HepG2 (cell line): ENCODE data around the gene CSTPP1. TPM values are rescaled to one million over a fixed set of nuclear protein-coding genes. Genes with fewer than 3 reads are reported as not detected.
"Not testable (repeated sequence)": the region's sequence is repeated elsewhere in the genome, so short reads cannot be mapped to it uniquely, and the experiment has no call there.

Experiments used
- ATAC-seq: fragments of 200-7000 bp; cut with Tn5 transposase; 3 replicates; pipeline ENCODE4 v1.9.1; 2020; ENCODE audit warnings: mild to moderate bottlenecking, moderate library complexity
- BruUV-seq: library from RNA; stranded (reverse); fragments of 400-500 nt; replicated peaks from 2 replicates; lab custom pipeline; 2021; lab: Mats Ljungman, UMichigan
- CTCF ChIA-PET: fragments of 300-600 bp; formaldehyde crosslinking; extraction: SDS; loops from one replicate; lab custom pipeline; 2021; ENCODE audit warnings: low total read pairs, inconsistent platforms, low intra/inter-chr PET ratio; lab: Yijun Ruan, JAX
- POLR2A ChIA-PET: fragments of 350-600 bp; sonication (Branson Sonifier 250); formaldehyde crosslinking; loops from one replicate; lab custom pipeline; 2020; ENCODE audit warnings: antibody characterized with exemption, inconsistent platforms; lab: Yijun Ruan, JAX
- DNase-seq: peaks from one replicate; pipeline ENCODE4 v3.0.0-alpha.2; 2015; ENCODE audit warnings: low spot score
- FAIRE-seq: peaks from 3 replicates; lab custom pipeline; 2011; peaks lifted over from hg19 to GRCh38; lab: Jason Lieb, UNC
- H2AFZ ChIP-seq: one replicate; pipeline ENCODE4 v1.6.1; 2011; ENCODE audit warnings: low read length, inconsistent platforms
- H3K27ac ChIP-seq: fragments of 300-600 bp; 3 replicates; pipeline ENCODE4 v1.8.0; 2011; ENCODE audit warnings: mixed run types, mild to moderate bottlenecking, mixed read lengths, low read length, inconsistent platforms; ENCODE audit not compliant: insufficient read depth; ENCODE audit errors: extremely low read length
- H3K27me3 ChIP-seq, 2 experiments: fragments of 200-600 bp in 1 of 2; 2 replicates in 1 of 2; 3 replicates in 1 of 2; pipeline versions ENCODE4 v1.6.0 to v1.8.0; 2011; ENCODE audit warnings: low read length in 2 of 2, mild to moderate bottlenecking in 2 of 2, moderate library complexity in 2 of 2, inconsistent platforms in 1 of 2; ENCODE audit not compliant: insufficient read depth in 2 of 2, control insufficient read depth in 1 of 2
- H3K36me3 ChIP-seq, 2 experiments: fragments of 200-600 bp in 1 of 2; replicated peaks in 1 of 2; 2 replicates in 1 of 2; 3 replicates in 1 of 2; pipeline versions ENCODE4 v1.5.1 to v1.8.0; 2011; ENCODE audit warnings: low read length in 2 of 2, inconsistent platforms in 1 of 2; ENCODE audit not compliant: insufficient read depth in 2 of 2, control insufficient read depth in 1 of 2
- H3K4me1 ChIP-seq: 2 replicates; pipeline ENCODE4 v1.5.1; 2012; ENCODE audit warnings: low read length, inconsistent platforms; ENCODE audit not compliant: insufficient read depth
- H3K4me2 ChIP-seq: 2 replicates; pipeline ENCODE4 v1.6.0; 2011; ENCODE audit warnings: low read depth, low read length, inconsistent platforms
- H3K4me3 ChIP-seq, 3 experiments: fragments of 200-600 bp in 1 of 3; sonication (generic), shearing (Covaris generic) in 1 of 3; replicated peaks in 1 of 3; 2 replicates each; pipeline ENCODE4 v1.5.1; 2011 to 2016; ENCODE audit warnings: low read length in 3 of 3, inconsistent platforms in 2 of 3, low read depth in 2 of 3, mild to moderate bottlenecking in 2 of 3, control low read depth in 1 of 3, mixed read lengths in 1 of 3; ENCODE audit not compliant: insufficient read depth in 1 of 3
- H3K79me2 ChIP-seq: one replicate; pipeline ENCODE4 v1.6.1; 2011; ENCODE audit warnings: low read length, inconsistent platforms; ENCODE audit not compliant: insufficient read depth
- H3K9ac ChIP-seq: 2 replicates; pipeline ENCODE4 v1.6.0; 2011; ENCODE audit warnings: mild to moderate bottlenecking, low read depth, low read length, inconsistent platforms; ENCODE audit not compliant: insufficient read depth
- H3K9me3 ChIP-seq: 2 replicates; pipeline ENCODE4 v1.5.1; 2012; ENCODE audit warnings: mild to moderate bottlenecking, low read length
- H4K20me1 ChIP-seq: 2 replicates; pipeline ENCODE4 v1.6.0; 2011; ENCODE audit warnings: inconsistent platforms, mild to moderate bottlenecking, low read length, moderate library complexity; ENCODE audit not compliant: insufficient read depth
- CEBPG ChIP-seq: IDR thresholded peaks from 2 replicates; pipeline ENCODE4 v1.6.1; 2016
- NFE2L1 ChIP-seq: sonication (generic); formaldehyde crosslinking; IDR thresholded peaks from 2 replicates; pipeline ENCODE4 v1.4.0; 2020; ENCODE audit warnings: missing genetic modification reagents, mild to moderate bottlenecking, borderline replicate concordance
- RARA ChIP-seq: IDR thresholded peaks from 2 replicates; pipeline ENCODE4 v1.6.1; 2016; ENCODE audit warnings: missing genetic modification reagents, missing compliant biosample characterization
- RBM22 ChIP-seq: fragments of 200-400 bp; formaldehyde crosslinking; optimal IDR thresholded peaks from 2 replicates; pipeline ENCODE3; 2017; ENCODE audit warnings: mild to moderate bottlenecking, low read length, moderate library complexity
- SKI ChIP-seq: fragments of 450-650 bp; IDR thresholded peaks from one replicate; pipeline ENCODE4 v1.6.1; 2018; ENCODE audit warnings: mild to moderate bottlenecking; ENCODE audit not compliant: partially characterized antibody
- ZNF121 ChIP-seq: sonication (generic); formaldehyde crosslinking; IDR thresholded peaks from 2 replicates; pipeline ENCODE4 v1.5.0; 2020; ENCODE audit warnings: mild to moderate bottlenecking, missing genetic modification reagents
- ZNF224 ChIP-seq: sonication (generic); formaldehyde crosslinking; IDR thresholded peaks from 2 replicates; pipeline ENCODE4 v1.5.0; 2020; ENCODE audit warnings: mild to moderate bottlenecking, missing genetic modification reagents
- ZNF773 ChIP-seq: sonication (generic); formaldehyde crosslinking; IDR thresholded peaks from 2 replicates; pipeline ENCODE4 v1.4.0; 2020; ENCODE audit warnings: missing genetic modification reagents, borderline replicate concordance
- WGBS: methylation state at CpG from one replicate; pipeline ENCODE4 v1.1.6; 2017; ENCODE audit warnings: low lambda C conversion rate; 5-methylcytosine and 5-hydroxymethylcytosine counted together
- in situ Hi-C: cut with HindIII; loops from 2 replicates; pipeline ENCODE4 v1.10.0; 2017; ENCODE audit warnings: low pct_unique_long_range_greater_than_20kb; ENCODE audit not compliant: extremely low pct_ligation_motif_present
- intact Hi-C: fragments of 100-400 bp; cut with micrococcal nuclease; formaldehyde crosslinking; loops from one replicate; pipeline ENCODE4 v1.10.0; 2022; ENCODE audit not compliant: unreplicated experiment
- polyA plus RNA-seq, 8 experiments: library from polyadenylated mRNA; depleted of rRNA in 3 of 8; stranded (reverse) in 7 of 8; unstranded in 1 of 8; fragments of >200 nt; fragmentation: Illumina TruSeq in 4 of 8; extraction: Trizol in 4 of 8; gene quantifications; 2 replicates each; pipeline versions ENCODE4 v1.2.1 to v1.2.3, GENCODE V29; 2011 to 2016; ENCODE audit warnings: low read depth in 4 of 8, missing spikeins in 1 of 8, mixed read lengths in 1 of 8; ENCODE audit not compliant: insufficient read depth in 1 of 8
- total RNA-seq, 5 experiments: library from RNA; depleted of rRNA; stranded (reverse); fragments of >200 nt; fragmentation: Illumina TruSeq; extraction: Trizol; gene quantifications; 2 replicates each; pipeline ENCODE4 v1.2.3, GENCODE V29; 2016; ENCODE audit warnings: low read depth in 1 of 5
- TF ChIP-seq, protein P1 (sequence below), 2 experiments: fragments of 450-650 bp in 1 of 2; sonication (generic) in 1 of 2; formaldehyde crosslinking; IDR thresholded peaks; 2 replicates each; pipeline versions ENCODE4 v1.5.0 to v1.8.0; 2020 to 2022; ENCODE audit warnings: mild to moderate bottlenecking in 1 of 2, missing genetic modification reagents in 1 of 2
- TF ChIP-seq, protein P2 (sequence below): sonication (generic); formaldehyde crosslinking; IDR thresholded peaks from 2 replicates; pipeline ENCODE4 v1.5.0; 2020; ENCODE audit warnings: mild to moderate bottlenecking, missing genetic modification reagents

CSTPP1 gene
- total and polyA plus RNA-seq, 2 of the 13 experiments (the other 11 are each of a cell fraction or from before 2014, with no cell fraction given): 12.3 to 14.6 TPM

DNA sequence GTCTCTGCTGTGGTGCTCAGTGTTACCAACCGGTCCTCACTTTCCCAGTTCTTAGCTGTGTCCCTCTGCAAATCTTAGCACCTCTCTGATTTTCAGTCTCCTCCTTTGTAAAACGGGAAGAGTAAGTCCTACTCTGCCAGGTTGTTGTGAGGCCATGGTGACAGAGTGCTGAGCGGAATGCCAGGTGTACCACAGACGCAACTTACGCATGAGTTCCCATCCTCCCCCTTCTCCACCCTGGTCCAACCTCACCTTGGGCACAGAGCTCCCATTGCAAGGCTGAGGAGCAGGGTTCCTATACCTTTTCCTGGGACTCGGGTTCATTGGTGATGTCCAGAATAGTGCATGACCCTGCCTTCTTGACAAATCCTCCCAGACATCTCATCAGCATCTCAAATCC lies 270.9 kb downstream of the CSTPP1 start:
- ChIA-PET POLR2A (interaction anchor here (3.2 kb wide), 1 partner anchor 8 kb away, joined by 33 read pairs; the partner anchor contains the start of gene DDB2), CTCF (no interaction called here)
- 0 out of 2 replicates have a peak, but pooled peaks cover 6% of the 10 kb centered on the region for H3K9me3 ChIP-seq
- H3K27me3 ChIP-seq: no peaks in the 10 kb centered on the region
- H3K4me1 ChIP-seq: peaks cover 56% of the 10 kb centered on the region
- H3K79me2 ChIP-seq: no peaks in the 10 kb centered on the region
- no peaks in the 10 kb centered on the region for H4K20me1 ChIP-seq
- DNase-seq: no peak
- H3K27ac ChIP-seq: no peak overlapping the region
- H2AFZ ChIP-seq: no peak overlapping the region
- no peak overlapping the region for H3K4me3 ChIP-seq
- 55% methylated on average over 6 of the region's 6 CpGs for WGBS
- BruUV-seq: no TSS peak
- intact Hi-C loops (no loop called here), in situ Hi-C loops (no loop called here)
- no peak for FAIRE-seq
- H3K4me2 ChIP-seq: no peak overlapping the region
- no peak for ATAC-seq
- TF ChIP-seq NFE2L1 (no peak), RBM22 (no peak), ZNF224 (CRISPR knock-in tag) (no peak), SKI (no peak), ZNF773 (CRISPR knock-in tag) (no peak)
- H3K36me3 ChIP-seq: no peaks in the 10 kb centered on the region
- no peak overlapping the region for H3K9ac ChIP-seq

DNA sequence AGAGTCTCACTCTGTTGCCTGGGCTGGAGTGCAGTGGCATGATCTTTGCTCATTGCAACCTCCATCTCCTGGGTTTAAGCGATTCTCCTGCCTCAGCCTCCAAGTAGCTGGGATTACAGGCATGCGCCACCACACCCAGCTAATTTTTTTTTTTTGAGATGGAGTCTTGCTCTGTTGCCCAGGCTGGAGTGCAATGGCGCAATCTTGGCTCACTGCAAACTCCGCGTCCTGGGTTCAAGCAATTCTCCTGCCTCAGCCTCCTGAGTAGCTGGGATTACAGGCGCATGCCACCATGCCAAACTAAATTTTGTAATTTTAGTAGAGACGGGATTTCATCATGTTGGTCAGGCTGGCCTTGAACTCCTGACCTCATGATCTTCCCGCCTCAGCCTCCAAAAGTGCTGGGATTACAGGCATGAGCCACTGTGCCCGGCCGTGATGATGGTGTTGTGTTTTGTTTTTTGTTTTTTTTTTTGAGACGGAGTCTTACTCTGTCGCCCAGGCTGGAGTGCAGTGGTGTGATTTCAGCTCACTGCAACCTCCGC lies 271.5 kb downstream of the CSTPP1 start:
- H3K4me2 ChIP-seq, H3K9ac ChIP-seq, H4K20me1 ChIP-seq, H2AFZ ChIP-seq, intact Hi-C loops, CTCF ChIA-PET, FAIRE-seq, H3K9me3 ChIP-seq, DNase-seq, H3K27ac ChIP-seq, H3K36me3 ChIP-seq, in situ Hi-C loops, H3K4me3 ChIP-seq, BruUV-seq, ATAC-seq, H3K79me2 ChIP-seq, H3K27me3 ChIP-seq: not testable (repeated sequence)
- H3K4me1 ChIP-seq: peaks cover 55% of the 10 kb centered on the region
- TF ChIP-seq RARA (CRISPR knock-in tag): peak; percentile 66
- TF ChIP-seq ZNF121: peak; percentile 65; the same call in 1 of the 2 replicates
- TF ChIP-seq, protein P1, sequence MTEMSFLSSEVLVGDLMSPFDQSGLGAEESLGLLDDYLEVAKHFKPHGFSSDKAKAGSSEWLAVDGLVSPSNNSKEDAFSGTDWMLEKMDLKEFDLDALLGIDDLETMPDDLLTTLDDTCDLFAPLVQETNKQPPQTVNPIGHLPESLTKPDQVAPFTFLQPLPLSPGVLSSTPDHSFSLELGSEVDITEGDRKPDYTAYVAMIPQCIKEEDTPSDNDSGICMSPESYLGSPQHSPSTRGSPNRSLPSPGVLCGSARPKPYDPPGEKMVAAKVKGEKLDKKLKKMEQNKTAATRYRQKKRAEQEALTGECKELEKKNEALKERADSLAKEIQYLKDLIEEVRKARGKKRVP (CRISPR knock-in tag; IDR thresholded peaks at IDR 0.05): 0 out of 4 replicates have a peak, but pooled peaks of 1 of the 2 experiments have one; percentile 53
- TF ChIP-seq CEBPG: peak; percentile 18; the same call in 1 of the 2 replicates
- TF ChIP-seq, protein P2, sequence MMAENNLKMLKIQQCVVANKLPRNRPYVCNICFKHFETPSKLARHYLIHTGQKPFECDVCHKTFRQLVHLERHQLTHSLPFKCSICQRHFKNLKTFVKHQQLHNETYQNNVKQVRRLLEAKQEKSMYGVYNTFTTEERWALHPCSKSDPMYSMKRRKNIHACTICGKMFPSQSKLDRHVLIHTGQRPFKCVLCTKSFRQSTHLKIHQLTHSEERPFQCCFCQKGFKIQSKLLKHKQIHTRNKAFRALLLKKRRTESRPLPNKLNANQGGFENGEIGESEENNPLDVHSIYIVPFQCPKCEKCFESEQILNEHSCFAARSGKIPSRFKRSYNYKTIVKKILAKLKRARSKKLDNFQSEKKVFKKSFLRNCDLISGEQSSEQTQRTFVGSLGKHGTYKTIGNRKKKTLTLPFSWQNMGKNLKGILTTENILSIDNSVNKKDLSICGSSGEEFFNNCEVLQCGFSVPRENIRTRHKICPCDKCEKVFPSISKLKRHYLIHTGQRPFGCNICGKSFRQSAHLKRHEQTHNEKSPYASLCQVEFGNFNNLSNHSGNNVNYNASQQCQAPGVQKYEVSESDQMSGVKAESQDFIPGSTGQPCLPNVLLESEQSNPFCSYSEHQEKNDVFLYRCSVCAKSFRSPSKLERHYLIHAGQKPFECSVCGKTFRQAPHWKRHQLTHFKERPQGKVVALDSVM: 0 out of 2 replicates have a peak, but pooled peaks have one; percentile 12
- 52% methylated on average over 13 of the region's 13 CpGs for WGBS
- POLR2A ChIA-PET: interaction anchor here (0.9 to 1.3 kb wide), 2 partner anchors 18 to 21 kb away, joined by 3 to 4 read pairs; no protein-coding TSS in a partner anchor
